H1 (cell line): ENCODE data around the gene NSUN2. TPM values are rescaled to one million over a fixed set of nuclear protein-coding genes. Genes with fewer than 3 reads are reported as not detected.

Experiments used
- CTCF ChIA-PET: fragments of 300-600 bp; sonication (Branson Sonifier 250); formaldehyde crosslinking; loops from one replicate; lab custom pipeline; 2021; ENCODE audit not compliant: partially characterized antibody; lab: Charles Lee
- POLR2A ChIA-PET: fragments of 300-600 bp; sonication (Branson Sonifier 250); formaldehyde crosslinking; loops from one replicate; lab custom pipeline; 2021; ENCODE audit warnings: inconsistent platforms; ENCODE audit not compliant: partially characterized antibody; lab: Charles Lee
- DNase-seq, 2 experiments: peaks; one replicate each; pipeline versions ENCODE4 v3.0.0 to v3.0.0-alpha.2; 2010 to 2022; ENCODE audit warnings: low spot score in 2 of 2, low read depth in 1 of 2, mixed read lengths in 1 of 2
- FAIRE-seq: peaks from 2 replicates; lab custom pipeline; 2011; peaks lifted over from hg19 to GRCh38; lab: Jason Lieb, UNC
- H2AFZ ChIP-seq: 2 replicates; pipeline ENCODE4 v1.8.1; 2012; ENCODE audit warnings: low read length, inconsistent platforms
- H2AK5ac ChIP-seq: 2 replicates; pipeline ENCODE4 v1.6.1; 2013; ENCODE audit warnings: low read depth, low read length
- H2BK120ac ChIP-seq: replicated peaks from 2 replicates; pipeline ENCODE3; 2013; ENCODE audit warnings: low read depth, low read length, inconsistent platforms
- H2BK12ac ChIP-seq: 2 replicates; pipeline ENCODE4 v1.6.1; 2013; ENCODE audit warnings: low read depth, low read length
- H2BK15ac ChIP-seq: 2 replicates; pipeline ENCODE4 v1.6.1; 2013; ENCODE audit warnings: low read length
- H2BK20ac ChIP-seq: 2 replicates; pipeline ENCODE4 v1.6.1; 2013; ENCODE audit warnings: low read length
- H2BK5ac ChIP-seq: 2 replicates; pipeline ENCODE4 v1.6.1; 2013; ENCODE audit warnings: low read depth, low read length
- H3K14ac ChIP-seq: 2 replicates; pipeline ENCODE4 v1.6.1; 2013; ENCODE audit warnings: inconsistent platforms; ENCODE audit not compliant: insufficient read length
- H3K18ac ChIP-seq: 2 replicates; pipeline ENCODE4 v1.6.1; 2013; ENCODE audit warnings: low read length; ENCODE audit errors: extremely low read depth
- H3K23ac ChIP-seq: 2 replicates; pipeline ENCODE4 v1.6.1; 2013; ENCODE audit warnings: inconsistent platforms; ENCODE audit not compliant: insufficient read length
- H3K23me2 ChIP-seq: 2 replicates; pipeline ENCODE4 v1.6.1; 2013; ENCODE audit warnings: low read depth, low read length
- H3K27ac ChIP-seq: 2 replicates; pipeline ENCODE4 v1.6.1; 2011; ENCODE audit warnings: low read depth, low read length, inconsistent platforms
- H3K27me3 ChIP-seq, 4 experiments: replicated peaks in 1 of 4; 1 replicate in 1 of 4; 2 replicates in 3 of 4; pipeline versions ENCODE4 v1.6.1 to v1.8.1; 2011 to 2013; ENCODE audit warnings: low read length in 3 of 4, mild to moderate bottlenecking in 3 of 4, inconsistent platforms in 2 of 4, mixed read lengths in 2 of 4, moderate library complexity in 1 of 4; ENCODE audit not compliant: control insufficient read depth in 3 of 4, insufficient read depth in 3 of 4; ENCODE audit errors: extremely low read depth in 1 of 4
- H3K36me3 ChIP-seq, 4 experiments: 2 replicates each; pipeline versions ENCODE4 v1.6.1 to v1.8.1; 2011 to 2013; ENCODE audit warnings: mild to moderate bottlenecking in 4 of 4, low read length in 3 of 4, moderate library complexity in 2 of 4, control low read depth in 1 of 4, inconsistent platforms in 1 of 4; ENCODE audit not compliant: insufficient read depth in 4 of 4, control insufficient read depth in 2 of 4
- H3K4ac ChIP-seq: replicated peaks from 2 replicates; pipeline ENCODE3; 2013; ENCODE audit warnings: low read length, low read depth, mixed read lengths, inconsistent platforms; ENCODE audit not compliant: insufficient read length
- H3K4me1 ChIP-seq, 4 experiments: replicated peaks in 1 of 4; 1 replicate in 1 of 4; 2 replicates in 3 of 4; pipeline versions ENCODE4 v1.6.1 to v1.8.1; 2011 to 2013; ENCODE audit warnings: low read length in 3 of 4, inconsistent platforms in 2 of 4, mixed read lengths in 1 of 4; ENCODE audit not compliant: insufficient read depth in 4 of 4, control insufficient read depth in 3 of 4
- H3K4me2 ChIP-seq, 2 experiments: 2 replicates each; pipeline versions ENCODE4 v1.6.1 to v1.8.1; 2011 to 2013; ENCODE audit warnings: low read depth in 2 of 2, low read length in 2 of 2, control low read depth in 1 of 2, inconsistent platforms in 1 of 2, mild to moderate bottlenecking in 1 of 2; ENCODE audit not compliant: insufficient read depth in 1 of 2
- H3K4me3 ChIP-seq, 4 experiments: fragments of 200-600, 300-600 bp in 1 of 4; sonication (generic), shearing (Covaris generic), sonication (Bioruptor Twin) in 1 of 4; 2 replicates each; pipeline versions ENCODE4 v1.5.1 to v1.8.1; 2011 to 2016; ENCODE audit warnings: low read length in 4 of 4, low read depth in 3 of 4, control low read depth in 2 of 4, inconsistent platforms in 2 of 4, mild to moderate bottlenecking in 2 of 4, mixed read lengths in 1 of 4, moderate library complexity in 1 of 4; ENCODE audit not compliant: insufficient read depth in 2 of 4; ENCODE audit errors: extremely low read depth in 1 of 4
- H3K56ac ChIP-seq: replicated peaks from 2 replicates; pipeline ENCODE3; 2013; ENCODE audit warnings: low read depth, mild to moderate bottlenecking, mixed read lengths, low read length, inconsistent platforms; ENCODE audit not compliant: insufficient read length
- H3K79me1 ChIP-seq: 2 replicates; pipeline ENCODE4 v1.6.1; 2013; ENCODE audit warnings: low read depth, low read length, control low read depth
- H3K79me2 ChIP-seq, 2 experiments: 2 replicates each; pipeline versions ENCODE4 v1.6.1 to v1.8.1; 2012 to 2013; ENCODE audit warnings: low read length in 2 of 2, mild to moderate bottlenecking in 2 of 2, inconsistent platforms in 1 of 2; ENCODE audit not compliant: insufficient read depth in 2 of 2, control insufficient read depth in 1 of 2
- H3K9ac ChIP-seq, 4 experiments: replicated peaks in 1 of 4; 1 replicate in 1 of 4; 2 replicates in 3 of 4; pipeline versions ENCODE4 v1.6.1 to v1.8.1; 2011 to 2013; ENCODE audit warnings: low read depth in 3 of 4, low read length in 3 of 4, control low read depth in 2 of 4, mild to moderate bottlenecking in 2 of 4, moderate library complexity in 2 of 4, inconsistent platforms in 1 of 4; ENCODE audit errors: extremely low read depth in 1 of 4
- H3K9me3 ChIP-seq, 2 experiments: 2 replicates each; pipeline versions ENCODE4 v1.6.1 to v1.8.1; 2012 to 2013; ENCODE audit warnings: mild to moderate bottlenecking in 2 of 2, moderate library complexity in 2 of 2, control low read depth in 1 of 2, inconsistent platforms in 1 of 2, low read depth in 1 of 2, low read length in 1 of 2, mixed read lengths in 1 of 2; ENCODE audit not compliant: insufficient read depth in 2 of 2
- H4K20me1 ChIP-seq, 2 experiments: replicated peaks in 1 of 2; 2 replicates each; pipeline versions ENCODE3 to v1.8.1; 2011 to 2013; ENCODE audit warnings: inconsistent platforms in 2 of 2, low read length in 2 of 2, mild to moderate bottlenecking in 1 of 2; ENCODE audit not compliant: insufficient read depth in 2 of 2, control insufficient read depth in 1 of 2
- H4K5ac ChIP-seq: 2 replicates; pipeline ENCODE4 v1.6.1; 2013; ENCODE audit warnings: low read length, low read depth, mixed read lengths, inconsistent platforms; ENCODE audit not compliant: insufficient read length
- H4K8ac ChIP-seq: 2 replicates; pipeline ENCODE4 v1.8.0; 2013; ENCODE audit warnings: mild to moderate bottlenecking, moderate library complexity, low read length, inconsistent platforms; ENCODE audit not compliant: insufficient read depth; ENCODE audit errors: extremely low read depth
- H4K91ac ChIP-seq: replicated peaks from 2 replicates; pipeline ENCODE3; 2013; ENCODE audit warnings: low read length, mixed read lengths, inconsistent platforms; ENCODE audit not compliant: insufficient read length
- ATF3 ChIP-seq: IDR thresholded peaks from 2 replicates; pipeline ENCODE4 v1.6.1; 2011; ENCODE audit warnings: low read depth, mild to moderate bottlenecking, low read length; ENCODE audit not compliant: insufficient read depth
- BCL11A ChIP-seq, 2 experiments: IDR thresholded peaks; one replicate each; pipeline ENCODE4 v1.6.1; 2011; ENCODE audit warnings: low read depth in 2 of 2, low read length in 2 of 2, mild to moderate bottlenecking in 2 of 2
- BRCA1 ChIP-seq: IDR thresholded peaks from 2 replicates; pipeline ENCODE4 v1.6.1; 2012; ENCODE audit warnings: low read depth, low read length, improper control_type of control experiment
- CEBPB ChIP-seq: IDR thresholded peaks from 2 replicates; pipeline ENCODE4 v1.6.1; 2012; ENCODE audit warnings: low read depth, low read length
- CHD1 ChIP-seq: IDR thresholded peaks from 2 replicates; pipeline ENCODE4 v1.6.1; 2012; ENCODE audit warnings: low read depth, low read length, improper control_type of control experiment
- CREB1 ChIP-seq: IDR thresholded peaks from 2 replicates; pipeline ENCODE4 v1.6.1; 2012; ENCODE audit warnings: inconsistent platforms
- GABPA ChIP-seq: IDR thresholded peaks from 2 replicates; pipeline ENCODE4 v1.6.1; 2011; ENCODE audit warnings: mild to moderate bottlenecking, low read length, moderate library complexity, borderline replicate concordance; ENCODE audit not compliant: insufficient read depth
- JUN ChIP-seq: IDR thresholded peaks from 2 replicates; pipeline ENCODE4 v1.6.1; 2011; ENCODE audit warnings: low read depth, mild to moderate bottlenecking, improper control_type of control experiment, low read length
- PHF8 ChIP-seq: fragments of 200-600 bp; sonication (generic); conservative IDR thresholded peaks from 2 replicates; pipeline ENCODE4 v1.7.1; 2012; ENCODE audit warnings: low read depth, mild to moderate bottlenecking, inconsistent platforms, low read length, moderate library complexity
- POU5F1 ChIP-seq: IDR thresholded peaks from 2 replicates; pipeline ENCODE4 v1.6.1; 2011; ENCODE audit warnings: low read depth, mild to moderate bottlenecking, low read length, moderate library complexity
- RAD21 ChIP-seq, 2 experiments: IDR thresholded peaks in 1 of 2; conservative IDR thresholded peaks in 1 of 2; 2 replicates each; pipeline ENCODE4 v1.6.1; 2011; ENCODE audit warnings: low read depth in 2 of 2, low read length in 2 of 2, improper control_type of control experiment in 1 of 2, inconsistent platforms in 1 of 2, mild to moderate bottlenecking in 1 of 2, moderate library complexity in 1 of 2
- SIX5 ChIP-seq: IDR thresholded peaks from 2 replicates; pipeline ENCODE4 v1.6.1; 2011; ENCODE audit warnings: mild to moderate bottlenecking, low read depth, low read length
- SRF ChIP-seq: IDR thresholded peaks from 2 replicates; pipeline ENCODE4 v1.6.1; 2011; ENCODE audit warnings: mild to moderate bottlenecking, low read depth, low read length, moderate library complexity
- YY1 ChIP-seq: IDR thresholded peaks from 2 replicates; pipeline ENCODE4 v1.6.1; 2011; ENCODE audit warnings: low read depth, mild to moderate bottlenecking, low read length
- WGBS, 2 experiments: shearing (Covaris generic) in 1 of 2; methylation state at CpG; one replicate each; pipeline versions ENCODE4 v1.1.6 to v1.1.7; 2013 to 2015; ENCODE audit warnings: low lambda C conversion rate in 2 of 2, mixed read lengths in 2 of 2, inconsistent platforms in 1 of 2, low coverage in 1 of 2, missing lambda C conversion rate in 1 of 2; ENCODE audit not compliant: insufficient replicate concordance in 2 of 2, insufficient coverage in 1 of 2, insufficient read length in 1 of 2; ENCODE audit errors: extremely low coverage in 1 of 2, missing lambda C conversion rate in 1 of 2; 5-methylcytosine and 5-hydroxymethylcytosine counted together
- polyA plus RNA-seq, 7 experiments: library from polyadenylated mRNA; depleted of rRNA in 3 of 7; stranded (reverse) in 5 of 7; unstranded in 2 of 7; fragments of >200 nt in 5 of 7; fragments of 200-250 nt in 2 of 7; gene quantifications; 1 replicate in 5 of 7; 2 replicates in 1 of 7; 4 replicates in 1 of 7; pipeline versions ENCODE4 v1.2.1 to v1.2.3, GENCODE V29; 2011 to 2013; ENCODE audit warnings: missing spikeins in 2 of 7, mixed read lengths in 2 of 7
- total RNA-seq: library from RNA; stranded (reverse); fragmentation: NEBNext Ultra II Directional; extraction: Animal tissue kit (Norgen Biotek cat#: 25700); gene quantifications from 2 replicates; pipeline ENCODE4 v1.2.1, GENCODE V29; 2021

NSUN2 gene
- total and polyA plus RNA-seq, 2 of the 8 experiments (the other 6 are each of a cell fraction or from before 2014, with no cell fraction given), result 47.3 to 94.7 TPM

GRCh38 chr5:6601816-6602215, 31.0 kb downstream of the NSUN2 start:
- no peak for FAIRE-seq

More at GRCh38 chr5:6601816-6602215, 31.0 kb downstream of the NSUN2 start:
- Histone ChIP-seq H4K91ac (no peak overlapping the region), H3K18ac (no peak overlapping the region), H4K20me1 (peaks cover 11 to 12% of the 10 kb centered on the region in 2 experiments), H2BK120ac (no peak overlapping the region), H3K27me3 (no peaks in the 10 kb centered on the region), H2BK12ac (no peak overlapping the region), H3K4me1 (no peaks in the 10 kb centered on the region), H3K9me3 (no peaks in the 10 kb centered on the region), H3K56ac (no peak overlapping the region), H3K4me2 (no peak overlapping the region), H2AK5ac (no peak overlapping the region), H2BK5ac (no peak overlapping the region), H3K79me1 (no peaks in the 10 kb centered on the region), H3K23me2 (no peaks in the 10 kb centered on the region), H2BK15ac (no peak overlapping the region), H2BK20ac (no peak overlapping the region), H3K79me2 (no peaks in the 10 kb centered on the region), H3K4me3 (no peak overlapping the region), H3K27ac (no peak overlapping the region; the same call in 1 of the 2 replicates), H3K4ac (no peak overlapping the region), H4K8ac (peak overlapping the region; percentile 28; the same call in 1 of the 2 replicates), H2AFZ (no peak overlapping the region), H3K14ac (no peak overlapping the region), H4K5ac (no peak overlapping the region), H3K9ac (no peak overlapping the region), H3K36me3 (peaks cover 47 to 79% (median 68%) of the 10 kb centered on the region in 4 experiments), H3K23ac (no peak overlapping the region)
- WGBS, 2 experiments, result 89% methylated on average over 11 of the region's 11 CpGs; no CpG with 5 or more reads in 1 of the 2 experiments
- POLR2A ChIA-PET, result interaction anchor here (0.9 to 2.5 kb wide), 4 partner anchors 8 to 31 kb away, joined by 3 to 8 read pairs (median 4); partner anchors contain the start of gene SRD5A1
- CTCF ChIA-PET, result interaction anchor here (0.8 to 1.1 kb wide), 3 partner anchors 10 to 24 kb away, joined by 3 read pairs; no protein-coding TSS in a partner anchor
- no peak for DNase-seq
- no peak for TF ChIP-seq SIX5
- TF ChIP-seq BRCA1, result no peak
- no peak for TF ChIP-seq CREB1
- TF ChIP-seq CHD1, result no peak
- no peak for TF ChIP-seq BCL11A (IDR thresholded peaks at IDR 0.05; ENCODE audit: low read depth in 2 of 2, low read length in 2 of 2)
- no peak for TF ChIP-seq SRF
- no peak for TF ChIP-seq CEBPB
- no peak for TF ChIP-seq PHF8
- TF ChIP-seq POU5F1, result no peak
- no peak for TF ChIP-seq RAD21 (IDR thresholded peaks at IDR 0.05 in 1 of 2, conservative IDR thresholded peaks at IDR 0.05 in 1 of 2; ENCODE audit: low read depth in 2 of 2, low read length in 2 of 2)
- TF ChIP-seq YY1, result no peak
- TF ChIP-seq ATF3, result no peak
- no peak for TF ChIP-seq JUN
- no peak for TF ChIP-seq GABPA
